H9 (cell line): ENCODE data around the gene KIAA1958. TPM values are rescaled to one million over a fixed set of nuclear protein-coding genes. Genes with fewer than 3 reads are reported as not detected.

Experiments
- DNase-seq: peaks from one replicate; pipeline ENCODE4 v3.0.0-alpha.2; 2017
- H2AFZ ChIP-seq: one replicate; pipeline ENCODE4 v1.6.1; 2013; ENCODE audit warnings: mild to moderate bottlenecking, low read length, control low read depth, moderate library complexity
- H2AK5ac ChIP-seq: 2 replicates; pipeline ENCODE4 v1.6.1; 2013; ENCODE audit warnings: low read length, control low read depth, mixed read lengths; ENCODE audit not compliant: insufficient read length
- H2BK120ac ChIP-seq: one replicate; pipeline ENCODE4 v1.6.1; 2013; ENCODE audit warnings: low read depth, mild to moderate bottlenecking, low read length, control low read depth, inconsistent platforms; ENCODE audit not compliant: poor library complexity, severe bottlenecking
- H2BK12ac ChIP-seq: 2 replicates; pipeline ENCODE4 v1.6.1; 2013; ENCODE audit warnings: low read length, control low read depth, mixed read lengths, low read depth; ENCODE audit not compliant: insufficient read length
- H2BK15ac ChIP-seq: 2 replicates; pipeline ENCODE4 v1.6.1; 2013; ENCODE audit warnings: low read depth, low read length, control low read depth
- H2BK20ac ChIP-seq: one replicate; pipeline ENCODE4 v1.6.1; 2013; ENCODE audit warnings: low read depth, mild to moderate bottlenecking, low read length, control low read depth, inconsistent platforms; ENCODE audit not compliant: poor library complexity, severe bottlenecking
- H2BK5ac ChIP-seq: 2 replicates; pipeline ENCODE4 v1.6.1; 2013; ENCODE audit warnings: low read length, control low read depth, mixed read lengths; ENCODE audit not compliant: insufficient read length
- H3K14ac ChIP-seq: 2 replicates; pipeline ENCODE4 v1.6.1; 2013; ENCODE audit warnings: low read length, control low read depth; ENCODE audit not compliant: insufficient read depth
- H3K18ac ChIP-seq: 2 replicates; pipeline ENCODE4 v1.6.1; 2013; ENCODE audit warnings: low read depth, mild to moderate bottlenecking, mixed read lengths, low read length, control low read depth; ENCODE audit not compliant: insufficient read length
- H3K23ac ChIP-seq: 2 replicates; pipeline ENCODE4 v1.6.1; 2013; ENCODE audit warnings: low read length, control low read depth, mixed read lengths, low read depth; ENCODE audit not compliant: insufficient read length
- H3K23me2 ChIP-seq: 2 replicates; pipeline ENCODE4 v1.6.1; 2013; ENCODE audit warnings: low read depth, mild to moderate bottlenecking, mixed read lengths, low read length, control low read depth; ENCODE audit not compliant: insufficient read length, poor library complexity, severe bottlenecking
- H3K27ac ChIP-seq: 2 replicates; pipeline ENCODE4 v1.5.1; 2013; ENCODE audit warnings: low read length, control low read depth, mixed read lengths, low read depth; ENCODE audit not compliant: insufficient read length
- H3K27me3 ChIP-seq: 2 replicates; pipeline ENCODE4 v1.6.1; 2013; ENCODE audit warnings: low read length, control low read depth, inconsistent platforms; ENCODE audit not compliant: insufficient read depth
- H3K4ac ChIP-seq: 2 replicates; pipeline ENCODE4 v1.6.1; 2013; ENCODE audit warnings: low read depth, mild to moderate bottlenecking, control low read depth, inconsistent platforms, low read length, moderate library complexity
- H3K4me1 ChIP-seq: 2 replicates; pipeline ENCODE4 v1.6.1; 2013; ENCODE audit warnings: low read length, control low read depth, inconsistent platforms; ENCODE audit not compliant: insufficient read depth
- H3K4me2 ChIP-seq: 2 replicates; pipeline ENCODE4 v1.6.1; 2013; ENCODE audit warnings: low read length, control low read depth, mixed read lengths; ENCODE audit not compliant: insufficient read length, insufficient read depth
- H3K56ac ChIP-seq: 2 replicates; pipeline ENCODE4 v1.6.1; 2013; ENCODE audit warnings: low read depth, mild to moderate bottlenecking, mixed read lengths, low read length, control low read depth; ENCODE audit not compliant: insufficient read length
- H3K79me1 ChIP-seq: 2 replicates; pipeline ENCODE4 v1.6.1; 2013; ENCODE audit warnings: low read depth, mild to moderate bottlenecking, moderate library complexity, low read length, control low read depth, inconsistent platforms; ENCODE audit not compliant: insufficient read depth, poor library complexity, severe bottlenecking
- H3K79me2 ChIP-seq: 2 replicates; pipeline ENCODE4 v1.6.1; 2013; ENCODE audit warnings: low read length, control low read depth, inconsistent platforms; ENCODE audit not compliant: insufficient read depth
- H3K9ac ChIP-seq: 2 replicates; pipeline ENCODE4 v1.6.1; 2013; ENCODE audit warnings: low read length, control low read depth, mixed read lengths; ENCODE audit not compliant: insufficient read length; ENCODE audit errors: extremely low read depth
- H3K9me3 ChIP-seq: one replicate; pipeline ENCODE4 v1.6.1; 2013; ENCODE audit warnings: low read depth, low read length, inconsistent platforms; ENCODE audit not compliant: control insufficient read depth
- H3T11ph ChIP-seq: one replicate; pipeline ENCODE4 v1.6.1; 2013; ENCODE audit warnings: mild to moderate bottlenecking, low read length, control low read depth, inconsistent platforms
- H4K20me1 ChIP-seq: one replicate; pipeline ENCODE4 v1.6.1; 2013; ENCODE audit not compliant: control insufficient read depth, insufficient read length, insufficient read depth
- H4K5ac ChIP-seq: 2 replicates; pipeline ENCODE4 v1.6.1; 2013; ENCODE audit warnings: low read depth, mild to moderate bottlenecking, mixed read lengths, low read length, control low read depth; ENCODE audit not compliant: insufficient read length
- H4K8ac ChIP-seq: replicated peaks from 2 replicates; pipeline ENCODE4 v1.6.1; 2013; ENCODE audit warnings: low read length, control low read depth, mixed read lengths, low read depth; ENCODE audit not compliant: insufficient read length
- H4K91ac ChIP-seq: 2 replicates; pipeline ENCODE4 v1.6.1; 2013; ENCODE audit warnings: low read depth, mild to moderate bottlenecking, moderate library complexity, mixed read lengths, low read length, control low read depth; ENCODE audit not compliant: insufficient read length
- H3K27ac Mint-ChIP-seq, 3 experiments: 2 replicates in 2 of 3; 3 replicates in 1 of 3; pipeline ENCODE4 v1.8.0; 2020 to 2021; ENCODE audit warnings: mixed read lengths in 3 of 3, mild to moderate bottlenecking in 1 of 3, moderate library complexity in 1 of 3
- H3K27me3 Mint-ChIP-seq: 2 replicates; pipeline ENCODE4 v1.8.0; 2021; ENCODE audit warnings: low read depth, mild to moderate bottlenecking, moderate library complexity, mixed read lengths
- H3K36me3 Mint-ChIP-seq, 3 experiments: 2 replicates in 2 of 3; 3 replicates in 1 of 3; pipeline ENCODE4 v1.8.0; 2020 to 2021; ENCODE audit warnings: low read depth in 3 of 3, mixed read lengths in 3 of 3; ENCODE audit not compliant: insufficient read depth in 1 of 3
- H3K4me1 Mint-ChIP-seq, 2 experiments: 2 replicates each; pipeline ENCODE4 v1.8.0; 2020; ENCODE audit warnings: mixed read lengths in 2 of 2
- H3K4me3 Mint-ChIP-seq, 2 experiments: 2 replicates in 1 of 2; 3 replicates in 1 of 2; pipeline ENCODE4 v1.8.0; 2020 to 2021; ENCODE audit warnings: mild to moderate bottlenecking in 2 of 2, mixed read lengths in 2 of 2, moderate library complexity in 1 of 2
- H3K9me3 Mint-ChIP-seq, 2 experiments: 2 replicates in 1 of 2; 3 replicates in 1 of 2; pipeline ENCODE4 v1.8.0; 2020; ENCODE audit warnings: mild to moderate bottlenecking in 2 of 2, mixed read lengths in 2 of 2, moderate library complexity in 1 of 2
- CTCF ChIP-seq: fragments of 200-600 bp; sonication (generic); conservative IDR thresholded peaks from 3 replicates; pipeline ENCODE4 v1.8.0; 2021; ENCODE audit warnings: antibody characterized with exemption, mild to moderate bottlenecking
- WGBS: extraction: QIAGEN DNeasy Blood & Tissue Kit; methylation state at CpG from one replicate; pipeline ENCODE4 v1.1.7; 2013; ENCODE audit warnings: missing lambda C conversion rate, low lambda C conversion rate, mixed read lengths; ENCODE audit not compliant: insufficient read length; ENCODE audit errors: extremely low coverage; 5-methylcytosine and 5-hydroxymethylcytosine counted together
- total RNA-seq: library from RNA; stranded (reverse); gene quantifications from 2 replicates; pipeline ENCODE4 v1.2.1, GENCODE V29; 2021

KIAA1958 gene
- total RNA-seq, 1 experiment from 2014 or later, result 34.0 TPM

GRCh38 chr9:112506571-112506970 lies 19.9 kb downstream of the KIAA1958 start:
- Mint-ChIP-seq H3K36me3 (peaks cover 0 to 2% (median 0%) of the 10 kb centered on the region in 3 experiments; a peak in 2 of 7 replicates), H3K9me3 (no peaks in the 10 kb centered on the region; a peak in 1 of 5 replicates), H3K4me3 (no peak overlapping the region), H3K4me1 (peaks cover 23 to 34% of the 10 kb centered on the region in 2 experiments), H3K27ac (peak overlapping the region in 2 of 3 experiments; percentile 34 to 89; a peak in 4 of 7 replicates), H3K27me3 (no peaks in the 10 kb centered on the region)
- Histone ChIP-seq H3K27ac (no peak overlapping the region), H3K9ac (no peak overlapping the region), H3K23ac (no peak overlapping the region), H3K79me1 (peaks cover 6% of the 10 kb centered on the region), H3K27me3 (no peaks in the 10 kb centered on the region), H3K79me2 (peaks cover 20% of the 10 kb centered on the region; the same call in 1 of the 2 replicates), H3K9me3 (no peaks in the 10 kb centered on the region), H3K4ac (no peak overlapping the region), H3K18ac (no peak overlapping the region), H4K5ac (no peak overlapping the region), H2AFZ (no peak overlapping the region), H3K56ac (no peak overlapping the region), H3K4me1 (no peaks in the 10 kb centered on the region; the same call in 1 of the 2 replicates), H4K8ac (no peak overlapping the region), H2BK15ac (no peak overlapping the region), H2BK5ac (no peak overlapping the region), H4K91ac (no peak overlapping the region), H2BK12ac (no peak overlapping the region), H3K4me2 (no peak overlapping the region), H4K20me1 (no peaks in the 10 kb centered on the region), H2AK5ac (no peak overlapping the region), H2BK120ac (no peak overlapping the region), H3T11ph (no peak overlapping the region), H3K23me2 (no peaks in the 10 kb centered on the region), H3K14ac (no peak overlapping the region), H2BK20ac (no peak overlapping the region)
- TF ChIP-seq CTCF, result no peak
- no CpG with 5 or more reads among the region's 2 CpGs for WGBS
- no peak for DNase-seq
